IMR-90 (cell line): ENCODE results near the gene B3GNT9. TPM values are rescaled to one million over a fixed set of nuclear protein-coding genes. Genes with fewer than 3 reads are reported as not detected.

Experiments used
- ATAC-seq: fragments of 200-7000 bp; cut with Tn5 transposase; 2 replicates; pipeline ENCODE4 v1.9.1; 2020; ENCODE audit warnings: low read depth, mild to moderate bottlenecking, moderate library complexity
- BruUV-seq: library from RNA; stranded (reverse); fragments of 400-500 nt; replicated peaks from 2 replicates; lab custom pipeline; 2021; lab: Mats Ljungman, UMichigan
- CTCF ChIA-PET: fragments of 300-600 bp; formaldehyde crosslinking; extraction: SDS; loops from one replicate; lab custom pipeline; 2021; ENCODE audit warnings: antibody characterized with exemption; lab: Yijun Ruan, JAX
- POLR2A ChIA-PET: fragments of 300-600 bp; sonication (Branson Sonifier 250); formaldehyde crosslinking; loops from one replicate; lab custom pipeline; 2022; ENCODE audit warnings: antibody characterized with exemption; ENCODE audit not compliant: unreplicated experiment; lab: Charles Lee
- DNase-seq: peaks from one replicate; pipeline ENCODE4 v3.0.0; 2013
- H2AFZ ChIP-seq: replicated peaks from 2 replicates; pipeline ENCODE3; 2013; ENCODE audit warnings: low read length, mild to moderate bottlenecking; ENCODE audit not compliant: poor library complexity
- H2AK5ac ChIP-seq: 2 replicates; pipeline ENCODE4 v1.6.1; 2013; ENCODE audit warnings: low read depth, low read length, inconsistent platforms
- H2AK9ac ChIP-seq: replicated peaks from 2 replicates; pipeline ENCODE3; 2013; ENCODE audit warnings: mild to moderate bottlenecking, low read depth, low read length, moderate library complexity; ENCODE audit not compliant: poor library complexity
- H2BK120ac ChIP-seq: 2 replicates; pipeline ENCODE4 v1.6.1; 2013; ENCODE audit warnings: low read depth, low read length, inconsistent platforms
- H2BK15ac ChIP-seq: 3 replicates; pipeline ENCODE4 v1.6.1; 2013; ENCODE audit warnings: low read depth, low read length, inconsistent platforms
- H2BK20ac ChIP-seq: 2 replicates; pipeline ENCODE4 v1.6.1; 2013; ENCODE audit warnings: low read depth, mild to moderate bottlenecking, inconsistent platforms, low read length, moderate library complexity
- H2BK5ac ChIP-seq: 2 replicates; pipeline ENCODE4 v1.6.1; 2013; ENCODE audit warnings: mild to moderate bottlenecking, low read depth, low read length, inconsistent platforms; ENCODE audit not compliant: poor library complexity, severe bottlenecking
- H3K14ac ChIP-seq: replicated peaks from 2 replicates; pipeline ENCODE4 v1.6.1; 2013; ENCODE audit warnings: low read depth, low read length, inconsistent platforms
- H3K18ac ChIP-seq: 2 replicates; pipeline ENCODE4 v1.6.1; 2013; ENCODE audit warnings: low read depth, low read length, control low read depth
- H3K23ac ChIP-seq: 2 replicates; pipeline ENCODE4 v1.6.1; 2013; ENCODE audit warnings: low read depth, low read length, inconsistent platforms
- H3K27ac ChIP-seq: 2 replicates; pipeline ENCODE4 v1.5.1; 2013; ENCODE audit warnings: mild to moderate bottlenecking, control low read depth, low read length; ENCODE audit not compliant: insufficient read depth
- H3K27me3 ChIP-seq: 2 replicates; pipeline ENCODE4 v1.6.1; 2013; ENCODE audit warnings: low read length; ENCODE audit not compliant: control insufficient read depth, insufficient read depth
- H3K36me3 ChIP-seq: 2 replicates; pipeline ENCODE4 v1.6.1; 2013; ENCODE audit warnings: low read length, mixed read lengths; ENCODE audit not compliant: control insufficient read depth, insufficient read depth
- H3K4ac ChIP-seq: 2 replicates; pipeline ENCODE4 v1.6.1; 2013; ENCODE audit warnings: low read depth, low read length, inconsistent platforms
- H3K4me1 ChIP-seq: 2 replicates; pipeline ENCODE4 v1.6.1; 2013; ENCODE audit warnings: low read length, mixed read lengths; ENCODE audit not compliant: control insufficient read depth, insufficient read depth
- H3K4me2 ChIP-seq: 2 replicates; pipeline ENCODE4 v1.6.1; 2013; ENCODE audit warnings: low read depth, mild to moderate bottlenecking, control low read depth, low read length, moderate library complexity
- H3K4me3 ChIP-seq: 2 replicates; pipeline ENCODE4 v1.5.1; 2013; ENCODE audit warnings: low read depth, mild to moderate bottlenecking, control low read depth, low read length, moderate library complexity; ENCODE audit not compliant: insufficient read depth
- H3K56ac ChIP-seq: 2 replicates; pipeline ENCODE4 v1.6.1; 2013; ENCODE audit warnings: low read length, inconsistent platforms; ENCODE audit not compliant: insufficient read depth; ENCODE audit errors: extremely low read depth
- H3K79me1 ChIP-seq, 2 experiments: 2 replicates each; pipeline ENCODE4 v1.6.1; 2013; ENCODE audit warnings: low read length in 2 of 2, inconsistent platforms in 1 of 2, low read depth in 1 of 2
- H3K9ac ChIP-seq: 2 replicates; pipeline ENCODE4 v1.6.1; 2013; ENCODE audit warnings: low read depth, low read length, control low read depth
- H3K9me1 ChIP-seq: 2 replicates; pipeline ENCODE4 v1.6.1; 2013; ENCODE audit warnings: low read length, inconsistent platforms; ENCODE audit not compliant: insufficient read depth
- H3K9me3 ChIP-seq: 2 replicates; pipeline ENCODE4 v1.6.1; 2013; ENCODE audit warnings: low read length; ENCODE audit not compliant: control insufficient read depth, insufficient read depth
- H4K20me1 ChIP-seq: 2 replicates; pipeline ENCODE4 v1.6.1; 2013; ENCODE audit warnings: low read length, inconsistent platforms; ENCODE audit not compliant: insufficient read depth
- H4K5ac ChIP-seq: 2 replicates; pipeline ENCODE4 v1.6.1; 2013; ENCODE audit warnings: mild to moderate bottlenecking, low read depth, low read length, control low read depth
- H4K8ac ChIP-seq, 2 experiments: 2 replicates each; pipeline ENCODE4 v1.6.1; 2013; ENCODE audit warnings: low read depth in 2 of 2, low read length in 2 of 2, control low read depth in 1 of 2, inconsistent platforms in 1 of 2
- H4K91ac ChIP-seq: 2 replicates; pipeline ENCODE4 v1.6.1; 2013; ENCODE audit warnings: low read depth, low read length, inconsistent platforms; ENCODE audit not compliant: insufficient read depth
- BHLHE40 ChIP-seq: fragments of 150-350 bp; IDR thresholded peaks from 2 replicates; pipeline ENCODE4 v1.6.1; 2016; ENCODE audit warnings: mild to moderate bottlenecking, low read depth, low read length
- CHD1 ChIP-seq: IDR thresholded peaks from 2 replicates; pipeline ENCODE4 v1.6.1; 2012; ENCODE audit warnings: low read depth, low read length, improper control_type of control experiment
- CTCF ChIP-seq: conservative IDR thresholded peaks from 2 replicates; pipeline ENCODE4 v1.5.1; 2012; ENCODE audit warnings: mild to moderate bottlenecking, low read depth, low read length, improper control_type of control experiment
- MXI1 ChIP-seq: IDR thresholded peaks from 2 replicates; pipeline ENCODE4 v1.6.1; 2012; ENCODE audit warnings: low read depth, mild to moderate bottlenecking, low read length, moderate library complexity, borderline replicate concordance
- POLR2A ChIP-seq: IDR thresholded peaks from 2 replicates; pipeline ENCODE4 v1.6.1; 2012; ENCODE audit warnings: mild to moderate bottlenecking, low read depth, low read length
- RFX5 ChIP-seq: IDR thresholded peaks from 2 replicates; pipeline ENCODE4 v1.8.0; 2012; ENCODE audit warnings: low read depth, mild to moderate bottlenecking, low read length, moderate library complexity
- SMC3 ChIP-seq: fragments of 150-350 bp; IDR thresholded peaks from 2 replicates; pipeline ENCODE4 v1.6.1; 2016; ENCODE audit warnings: low read depth, mild to moderate bottlenecking, antibody characterized with exemption, low read length, moderate library complexity
- WGBS, 2 experiments: methylation state at CpG; one replicate each; pipeline versions ENCODE4 v1.1.5 to v1.1.7; 2013; ENCODE audit warnings: missing lambda C conversion rate in 2 of 2; ENCODE audit not compliant: insufficient read length in 1 of 2; ENCODE audit errors: extremely low coverage in 2 of 2; 5-methylcytosine and 5-hydroxymethylcytosine counted together
- dilution Hi-C: fragments of 300-500 bp; cut with HindIII; formaldehyde crosslinking; loops from one replicate; pipeline ENCODE4 v1.14.3; 2018; ENCODE audit warnings: low sequenced_read_pairs; ENCODE audit not compliant: unreplicated experiment
- in situ Hi-C: fragments of 300-500 bp; cut with MboI; formaldehyde crosslinking; loops from 3 replicates; pipeline ENCODE4 v1.14.3; 2019; ENCODE audit warnings: low sequenced_read_pairs, inconsistent platforms, mixed read lengths
- intact Hi-C: fragments of 100-400 bp; cut with micrococcal nuclease; formaldehyde crosslinking; loops from 2 replicates; pipeline ENCODE4 v1.10.0; 2022
- polyA plus RNA-seq, 3 experiments: library from polyadenylated mRNA; depleted of rRNA; stranded (reverse); fragments of >200 nt; gene quantifications; 2 replicates each; pipeline ENCODE4 v1.2.3, GENCODE V29; 2012; ENCODE audit warnings: low replicate concordance in 1 of 3
- total RNA-seq: library from RNA; depleted of rRNA; stranded (reverse); fragments of >200 nt; gene quantifications from 2 replicates; pipeline ENCODE4 v1.2.3, GENCODE V29; 2012
- TF ChIP-seq, protein P1 (sequence below): fragments of 150-350 bp; IDR thresholded peaks from 2 replicates; pipeline ENCODE4 v1.6.1; 2017; ENCODE audit warnings: mild to moderate bottlenecking, antibody characterized with exemption, low read length, low read depth

The B3GNT9 gene
- total and polyA plus RNA-seq, 2 of the 4 experiments (the other 2 are of a cell fraction), result 5.0 to 12.0 TPM

- BruUV-seq, result TSS peak; percentile 82
- H4K5ac ChIP-seq, result peak within 1 kb of the TSS; percentile 85
- ATAC-seq, result peak; percentile 94
- peaks cover 25 to 54% of the 10 kb centered on the region in 2 experiments for H3K79me1 ChIP-seq
- peaks cover 15% of the 10 kb centered on the region for H3K4me1 ChIP-seq
- H2BK5ac ChIP-seq, result peak within 1 kb of the TSS; percentile 88
- H4K20me1 ChIP-seq, result peaks cover 28% of the 10 kb centered on the region
- intact Hi-C loops (no loop called here), dilution Hi-C loops (no loop called here), in situ Hi-C loops (no loop called here)
- peak within 1 kb of the TSS; percentile 58; the same call in 1 of the 2 replicates for H2BK120ac ChIP-seq
- TF ChIP-seq, protein P1, sequence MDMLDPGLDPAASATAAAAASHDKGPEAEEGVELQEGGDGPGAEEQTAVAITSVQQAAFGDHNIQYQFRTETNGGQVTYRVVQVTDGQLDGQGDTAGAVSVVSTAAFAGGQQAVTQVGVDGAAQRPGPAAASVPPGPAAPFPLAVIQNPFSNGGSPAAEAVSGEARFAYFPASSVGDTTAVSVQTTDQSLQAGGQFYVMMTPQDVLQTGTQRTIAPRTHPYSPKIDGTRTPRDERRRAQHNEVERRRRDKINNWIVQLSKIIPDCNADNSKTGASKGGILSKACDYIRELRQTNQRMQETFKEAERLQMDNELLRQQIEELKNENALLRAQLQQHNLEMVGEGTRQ, result peak; percentile 65; the same call in 1 of the 2 replicates
- TF ChIP-seq SMC3, result 0 out of 2 replicates have a peak, but pooled peaks have one; percentile 12
- TF ChIP-seq MXI1, result peak; percentile 79
- peak; percentile 67 for TF ChIP-seq POLR2A
- TF ChIP-seq CTCF, result no peak
- TF ChIP-seq CHD1, result no peak
- no peak for TF ChIP-seq RFX5
- peak; percentile 94 for TF ChIP-seq BHLHE40
- H3K27ac ChIP-seq, result peak within 1 kb of the TSS; percentile 95
- H3K56ac ChIP-seq, result peak within 1 kb of the TSS; percentile 69
- peak within 1 kb of the TSS; percentile 95 for H3K4me3 ChIP-seq
- peak within 1 kb of the TSS; percentile 98 for H3K9ac ChIP-seq
- peak within 1 kb of the TSS; percentile 98 for H2AFZ ChIP-seq
- peak within 1 kb of the TSS; percentile 83 to 98 for H4K8ac ChIP-seq
- peak within 1 kb of the TSS; percentile 37; the same call in 1 of the 2 replicates for H2BK20ac ChIP-seq
- no peaks in the 10 kb centered on the region for H3K9me3 ChIP-seq
- peak within 1 kb of the TSS; percentile 93 for H3K4me2 ChIP-seq
- ChIA-PET POLR2A (no interaction called here), CTCF (interaction anchor here (0.6 kb wide), 1 partner anchor 225 kb away, joined by 3 read pairs; no protein-coding TSS in a partner anchor)
- DNase-seq, result peak; percentile 92
- no peaks in the 10 kb centered on the region for H3K27me3 ChIP-seq
- H3K36me3 ChIP-seq, result peaks cover 37% of the 10 kb centered on the region
- H3K4ac ChIP-seq, result peak within 1 kb of the TSS; percentile 93
- H3K23ac ChIP-seq, result peak within 1 kb of the TSS; percentile 80
- peak within 1 kb of the TSS; percentile 100 for H2AK9ac ChIP-seq
- H3K18ac ChIP-seq, result peak within 1 kb of the TSS; percentile 58
- peak within 1 kb of the TSS; percentile 97 for H3K14ac ChIP-seq
- H3K9me1 ChIP-seq, result peaks cover 23% of the 10 kb centered on the region
- WGBS, 2 experiments, result 0% methylated on average over 20 of the region's 54 CpGs; no CpG with 5 or more reads in 1 of the 2 experiments
- H2BK15ac ChIP-seq, result peak within 1 kb of the TSS; percentile 42; the same call in 1 of the 3 replicates
- H2AK5ac ChIP-seq, result peak within 1 kb of the TSS; percentile 92
- H4K91ac ChIP-seq, result peak within 1 kb of the TSS; percentile 93
Observed at GRCh38 chr16:67191995-67192681, 41.3 kb upstream of the B3GNT9 start, which contains the start of gene E2F4. Gene E2F4 (plus strand): TSS chr16:67192155. CDS start chr16:67192228, 73 bp downstream.
